Stimulated activated CD4-positive, alpha-beta T cell treated with anti-CD3 and anti-CD28 coated beads, Interleukin-12 subunit alpha, Interleukin-12 subunit beta, amount 100 ng/mL, for 48 hours (primary cell): Measurements from ENCODE around the gene RAB11FIP2.
"Not testable (repeated sequence)": the region's sequence is repeated elsewhere in the genome, so short reads cannot be mapped to it uniquely, and the experiment has no call there.

Experiments
- DNase-seq, 3 donors: peaks; one replicate each; pipeline ENCODE4 v3.0.0-alpha.2; 2020; ENCODE audit warnings: low read depth in 2 of 3, low spot score in 1 of 3

The RAB11FIP2 gene, protein sequence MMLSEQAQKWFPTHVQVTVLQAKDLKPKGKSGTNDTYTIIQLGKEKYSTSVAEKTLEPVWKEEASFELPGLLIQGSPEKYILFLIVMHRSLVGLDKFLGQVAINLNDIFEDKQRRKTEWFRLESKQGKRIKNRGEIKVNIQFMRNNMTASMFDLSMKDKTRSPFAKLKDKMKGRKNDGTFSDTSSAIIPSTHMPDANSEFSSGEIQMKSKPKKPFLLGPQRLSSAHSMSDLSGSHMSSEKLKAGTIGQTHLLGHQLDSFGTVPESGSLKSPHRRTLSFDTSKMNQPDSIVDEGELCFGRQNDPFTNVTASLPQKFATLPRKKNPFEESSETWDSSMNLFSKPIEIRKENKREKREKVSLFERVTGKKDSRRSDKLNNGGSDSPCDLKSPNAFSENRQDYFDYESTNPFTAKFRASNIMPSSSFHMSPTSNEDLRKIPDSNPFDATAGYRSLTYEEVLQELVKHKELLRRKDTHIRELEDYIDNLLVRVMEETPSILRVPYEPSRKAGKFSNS

DNA sequence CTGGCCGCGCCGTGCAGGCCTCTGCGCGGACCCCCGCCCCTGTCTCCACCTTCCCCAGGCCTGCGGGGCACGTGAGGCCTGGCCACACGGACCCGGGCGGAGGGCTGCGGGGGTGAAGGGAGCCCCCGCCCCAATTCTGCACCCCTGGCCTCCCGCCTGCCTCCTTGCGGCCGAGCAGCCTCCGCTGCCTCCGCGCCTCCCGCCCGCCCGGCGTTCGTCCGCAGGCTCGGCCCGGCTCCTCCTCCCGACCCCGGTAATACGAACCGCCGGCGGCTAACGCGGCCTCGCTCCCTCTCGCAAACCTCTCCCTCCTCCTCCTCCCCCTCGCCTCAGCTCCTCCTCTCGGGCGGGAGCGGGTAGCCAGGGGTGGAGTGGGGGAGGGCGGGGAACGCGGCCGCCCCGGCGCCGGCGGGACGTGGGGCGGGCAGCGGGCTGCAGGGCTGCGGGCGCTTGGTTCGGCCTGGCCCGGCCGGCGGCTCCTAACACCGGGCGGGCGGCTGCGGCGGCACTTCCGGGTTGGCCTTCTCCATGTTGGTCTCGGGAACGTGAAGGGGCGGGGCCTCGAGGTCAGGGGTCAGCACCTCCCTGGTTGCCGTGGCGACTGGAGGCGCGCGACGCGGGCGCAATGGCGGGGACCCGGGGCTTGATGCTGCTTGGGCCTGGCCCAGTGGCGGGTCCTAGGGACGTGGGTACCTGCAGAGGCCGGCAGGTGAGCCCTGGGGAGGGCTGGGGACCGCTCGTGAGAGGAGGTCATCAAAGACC, at the start of gene RAB11FIP2:
TSS of gene RAB11FIP2 (minus strand) at position 547 of the 762 bp plus-strand sequence. CDS start 778 bp downstream, outside the sequence.
- DNase-seq: peak; percentile 86 to 94 (median 93)

DNA sequence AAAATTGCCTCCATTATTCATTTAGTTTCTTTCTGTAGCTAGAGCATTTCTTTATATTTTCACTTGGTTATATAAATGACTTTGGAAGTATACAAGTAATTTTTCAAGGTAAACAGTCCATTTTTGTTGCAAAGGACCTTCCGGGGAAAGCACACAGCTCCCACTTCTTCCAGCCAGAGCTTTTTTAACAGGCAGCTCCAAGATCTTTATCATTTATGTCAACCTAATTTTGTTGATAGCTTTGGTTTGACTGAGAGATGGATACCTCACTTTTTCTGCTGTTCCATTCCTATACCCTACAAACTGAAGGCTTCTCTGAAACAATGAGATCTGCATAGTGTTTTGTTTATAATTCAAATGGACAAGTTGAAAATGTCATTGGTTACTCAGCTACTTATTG, 49.3 kb upstream of the RAB11FIP2 start:
- no peak for DNase-seq

DNA sequence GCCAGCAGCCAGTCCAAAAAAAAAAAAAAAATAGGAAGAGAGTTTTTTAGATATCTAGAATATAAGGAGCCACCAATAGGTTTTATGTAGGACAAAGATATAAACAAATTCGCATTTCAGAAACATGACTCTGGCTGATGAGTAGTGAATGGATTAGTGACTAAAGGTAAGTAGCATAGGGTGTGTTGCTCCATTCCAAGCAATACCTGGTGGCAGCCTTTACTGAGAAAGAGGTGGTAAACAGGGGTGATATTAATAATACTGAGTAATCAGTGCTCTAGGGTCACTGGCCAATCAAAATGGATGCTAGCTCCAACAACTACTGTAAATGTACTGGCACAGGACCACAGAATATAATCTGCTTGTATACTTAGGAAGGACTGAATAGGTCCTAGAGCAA, 45.5 kb upstream of the RAB11FIP2 start:
- no peak for DNase-seq

DNA sequence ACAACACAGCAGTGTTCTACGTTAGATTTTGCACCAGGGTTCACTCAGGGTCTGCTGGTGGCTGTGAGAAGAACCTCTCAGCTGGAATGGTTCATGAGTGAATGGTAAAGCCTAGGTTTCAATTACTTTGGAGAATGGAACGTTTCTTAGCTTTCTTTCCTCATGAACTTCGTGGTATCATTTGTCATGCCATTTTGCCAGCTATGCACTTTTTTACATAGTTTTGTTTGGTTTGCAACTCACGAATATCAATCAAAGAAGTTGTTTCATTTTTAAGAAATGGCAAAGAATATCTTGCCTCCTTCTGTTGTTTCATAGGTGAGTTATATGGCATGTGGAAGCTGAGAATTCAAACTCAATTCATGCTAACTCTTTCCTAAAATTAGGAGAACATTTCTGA, 34.1 kb upstream of the RAB11FIP2 start:
- DNase-seq: no peak

DNA sequence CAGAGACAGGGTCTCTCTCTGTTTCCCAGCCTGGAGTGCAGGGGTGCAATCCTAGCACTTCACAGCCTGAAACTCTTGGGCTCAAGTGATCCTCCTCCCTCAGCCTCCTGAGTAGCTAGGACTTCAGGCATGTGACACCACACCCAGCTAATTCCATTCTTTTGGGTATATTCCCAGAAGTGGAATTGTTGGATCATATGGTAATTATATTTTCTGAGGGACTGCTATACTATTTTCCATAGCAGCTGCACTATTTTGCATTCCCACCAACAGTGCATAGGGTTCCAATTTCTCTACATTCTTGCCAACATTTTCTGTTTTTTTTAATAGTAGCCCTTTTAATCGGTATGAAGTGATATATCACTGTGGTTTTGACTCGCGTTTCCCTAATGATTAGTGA, 30.0 kb upstream of the RAB11FIP2 start:
- DNase-seq: no peak

DNA sequence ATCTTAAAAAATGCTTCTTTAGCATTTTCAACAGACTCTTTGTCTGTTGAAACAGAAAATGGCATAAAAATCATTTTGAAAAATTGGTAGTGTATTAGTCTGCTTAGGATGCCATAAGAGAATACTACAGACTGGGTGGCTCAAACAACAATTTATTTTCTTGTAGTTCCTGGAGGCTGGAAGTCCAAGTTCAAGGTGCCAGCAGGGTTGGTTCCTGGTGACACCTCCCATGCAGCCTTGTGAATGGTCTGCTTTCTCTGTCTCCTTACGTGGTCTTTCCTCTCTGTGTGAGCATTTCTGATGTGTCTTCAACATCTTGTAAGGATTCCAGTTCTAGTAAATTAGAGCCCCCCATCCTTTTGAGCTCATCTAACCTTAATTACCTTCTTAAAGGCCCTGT, 26.1 kb upstream of the RAB11FIP2 start:
- DNase-seq: no peak

DNA sequence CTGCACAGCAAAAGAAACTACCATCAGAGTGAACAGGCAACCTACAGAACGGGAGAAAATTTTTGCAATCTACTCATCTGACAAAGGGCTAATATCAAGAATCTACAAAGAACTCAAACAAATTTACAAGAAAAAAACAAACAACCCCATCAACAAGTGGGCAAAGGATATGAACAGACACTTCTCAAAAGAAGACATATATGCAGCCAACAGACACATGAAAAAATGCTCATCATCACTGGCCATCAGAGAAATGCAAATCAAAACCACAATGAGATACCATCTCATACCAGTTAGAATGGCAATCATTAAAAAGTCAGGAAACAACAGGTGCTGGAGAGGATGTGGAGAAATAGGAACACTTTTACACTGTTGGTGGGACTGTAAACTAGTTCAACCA, 20.6 kb upstream of the RAB11FIP2 start:
- DNase-seq: not testable (repeated sequence)

DNA sequence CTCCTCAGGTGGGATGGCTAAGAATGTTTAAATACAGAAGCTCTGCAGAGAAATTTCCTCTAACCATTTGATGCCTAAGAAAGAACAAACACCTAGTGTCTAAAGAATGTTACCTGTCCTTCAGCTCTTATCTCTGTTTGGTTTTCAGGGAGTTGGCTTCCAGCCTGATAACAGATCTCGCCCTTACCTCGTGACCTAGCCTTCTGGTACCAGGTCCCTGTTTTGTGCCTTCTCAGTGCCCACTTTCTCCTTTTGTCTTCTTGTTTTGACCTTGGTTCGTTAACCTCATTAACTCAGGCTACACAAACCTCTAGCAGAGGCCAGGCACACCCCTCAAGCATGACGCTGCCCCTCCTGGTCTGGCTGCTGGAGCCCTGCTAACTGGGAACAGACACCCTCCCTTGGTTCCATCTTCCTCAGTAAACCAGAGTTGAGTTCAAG, 16.1 kb upstream of the RAB11FIP2 start:
- no peak for DNase-seq

DNA sequence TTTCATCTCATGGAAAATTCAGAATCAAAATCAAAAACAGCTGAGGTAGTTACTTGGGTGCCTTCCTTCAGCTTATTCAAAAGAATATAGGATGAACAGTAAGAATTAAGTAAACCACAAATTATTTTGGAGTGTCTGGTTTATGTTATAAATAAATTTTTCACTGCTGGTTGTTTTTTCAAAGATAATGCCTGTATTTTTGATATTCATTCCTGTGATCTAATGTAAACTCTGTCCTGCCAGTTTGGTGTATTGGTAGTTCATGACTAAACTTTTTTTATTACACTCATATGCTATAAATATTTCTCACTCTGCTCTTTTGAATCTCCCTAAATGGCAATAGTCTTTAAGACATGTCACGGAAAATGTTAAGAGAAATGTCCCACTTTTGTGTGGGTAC, 11.6 kb upstream of the RAB11FIP2 start:
- no peak for DNase-seq

DNA sequence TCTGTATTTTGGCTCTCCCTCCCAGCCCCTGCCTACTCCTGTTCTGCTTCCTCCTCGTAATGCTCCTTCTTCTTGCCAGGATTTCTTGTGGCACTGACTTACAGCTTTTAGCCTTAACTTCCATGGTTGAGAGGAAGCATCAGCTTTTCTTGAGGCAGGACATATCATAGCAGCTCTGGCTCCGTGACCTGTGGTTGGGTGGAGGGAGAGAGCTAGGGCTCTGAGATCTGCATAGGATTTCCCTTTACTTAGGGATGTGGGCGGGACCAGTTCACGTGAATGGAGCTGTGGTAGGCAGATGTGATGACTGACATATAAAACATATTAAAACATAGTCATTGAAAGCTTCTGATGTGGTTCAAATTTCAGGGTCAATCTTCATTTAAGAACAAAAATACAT, 10.6 kb upstream of the RAB11FIP2 start:
- DNase-seq: no peak

DNA sequence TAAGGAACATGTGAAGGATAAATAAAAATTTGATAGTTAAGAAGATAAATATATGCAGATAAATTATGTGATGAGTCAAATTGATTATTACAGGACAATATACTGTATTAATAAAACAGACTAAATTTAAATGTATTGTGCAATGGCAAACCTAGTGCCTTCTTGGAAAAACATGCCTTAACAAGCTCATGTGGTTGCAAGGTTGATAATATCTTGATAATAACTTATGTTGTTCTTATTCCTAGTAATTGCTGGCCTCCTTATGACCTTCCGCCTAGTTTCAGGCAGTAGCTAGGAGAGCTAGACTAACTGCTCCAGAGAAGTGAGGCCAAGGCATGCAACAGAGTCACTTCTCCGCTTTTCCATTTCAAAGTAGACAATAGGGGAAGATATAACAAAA, 7.6 kb upstream of the RAB11FIP2 start:
- DNase-seq: no peak

DNA sequence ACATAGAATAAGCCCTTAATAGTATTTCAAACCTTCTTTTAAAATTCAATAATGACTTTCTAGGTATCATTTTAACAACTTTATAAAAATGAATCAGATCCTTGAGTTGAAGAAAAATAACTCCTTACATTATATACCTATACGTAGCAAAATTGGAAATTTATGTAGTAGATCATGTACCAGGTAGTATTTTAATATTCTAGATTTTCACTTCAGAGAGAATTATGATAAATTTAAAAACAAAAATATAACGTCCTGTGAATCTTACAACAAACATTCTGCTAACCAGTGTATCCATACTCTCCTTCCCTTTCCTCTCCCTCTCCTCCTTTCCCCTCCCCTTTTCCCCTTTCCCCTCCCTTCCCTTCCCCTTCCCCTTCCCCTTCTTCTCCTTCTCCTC, 6.1 kb upstream of the RAB11FIP2 start:
- no peak for DNase-seq

DNA sequence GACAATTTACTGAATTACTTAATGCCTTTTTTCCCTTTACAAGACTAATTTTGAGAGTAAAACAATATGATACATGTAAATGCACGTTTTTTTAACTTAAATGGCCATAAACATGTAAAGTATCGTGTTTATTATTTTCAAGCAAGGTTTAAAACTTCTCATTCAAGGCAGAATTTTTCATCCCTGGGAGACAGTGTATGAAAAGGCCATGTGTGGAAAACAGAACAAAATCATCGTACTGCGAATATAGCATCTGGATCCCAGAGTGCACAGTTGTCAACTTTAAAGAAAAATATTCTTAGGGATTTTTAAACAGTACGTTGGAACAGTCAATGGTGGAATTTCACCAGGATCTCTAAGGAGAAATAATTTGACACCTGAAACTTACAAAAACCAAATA, 1.1 kb upstream of the RAB11FIP2 start:
- no peak for DNase-seq

DNA sequence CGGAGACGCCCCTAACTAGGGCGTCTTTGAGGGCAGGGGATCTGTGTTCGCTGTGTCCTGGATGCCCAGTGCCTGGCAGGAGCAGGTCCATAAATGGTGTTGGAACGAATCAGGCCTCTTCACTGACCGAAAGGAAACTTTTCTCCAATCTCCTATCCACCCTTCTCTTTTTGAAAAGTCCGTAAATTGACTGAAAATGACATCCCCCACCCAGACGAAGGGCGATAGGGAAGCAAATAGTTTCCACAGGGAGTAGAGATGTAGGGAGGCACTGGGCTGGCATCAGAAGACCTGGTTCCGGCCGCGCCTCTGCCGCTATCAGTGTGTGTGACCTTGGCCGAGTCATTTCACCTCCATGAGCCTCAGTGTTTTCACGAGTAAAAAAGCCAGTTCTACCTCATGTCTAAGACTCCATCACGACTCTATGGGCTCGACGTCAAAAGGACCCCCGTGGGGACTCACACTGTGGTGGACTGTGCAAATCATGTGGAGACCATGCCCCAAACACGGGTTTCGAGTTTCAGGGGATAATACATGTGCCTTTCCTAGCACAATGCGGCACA, 497 bp upstream of the RAB11FIP2 start:
- DNase-seq: no peak

DNA sequence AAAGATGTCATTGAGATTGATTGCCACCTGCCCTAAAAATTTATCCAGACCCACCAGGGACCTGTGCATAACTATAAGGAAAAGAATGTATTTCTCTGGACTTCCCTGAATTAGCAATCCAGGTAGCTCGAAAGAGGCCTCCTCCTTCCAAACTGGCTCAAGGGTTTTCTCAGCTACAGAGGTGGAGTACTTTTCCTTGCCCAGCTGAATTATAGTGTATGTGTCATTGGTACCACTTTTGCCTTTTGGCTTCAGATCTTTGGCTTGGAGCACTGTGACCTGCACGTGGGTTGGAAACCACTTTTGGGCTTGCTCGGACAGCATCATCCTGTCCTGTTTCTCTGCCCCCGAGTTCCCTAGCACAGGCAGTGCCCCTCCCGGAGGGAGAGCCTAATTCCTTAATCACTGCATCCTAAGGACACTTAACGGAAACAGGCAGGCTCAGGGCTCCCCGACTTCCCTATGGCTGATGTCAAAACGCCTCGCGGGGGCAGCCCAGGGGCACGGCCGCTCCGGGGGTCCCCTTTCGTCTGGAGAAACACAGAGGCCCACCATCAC, 825 bp downstream of the RAB11FIP2 start:
- peak in 1 of 3 donors; percentile 3 for DNase-seq

DNA sequence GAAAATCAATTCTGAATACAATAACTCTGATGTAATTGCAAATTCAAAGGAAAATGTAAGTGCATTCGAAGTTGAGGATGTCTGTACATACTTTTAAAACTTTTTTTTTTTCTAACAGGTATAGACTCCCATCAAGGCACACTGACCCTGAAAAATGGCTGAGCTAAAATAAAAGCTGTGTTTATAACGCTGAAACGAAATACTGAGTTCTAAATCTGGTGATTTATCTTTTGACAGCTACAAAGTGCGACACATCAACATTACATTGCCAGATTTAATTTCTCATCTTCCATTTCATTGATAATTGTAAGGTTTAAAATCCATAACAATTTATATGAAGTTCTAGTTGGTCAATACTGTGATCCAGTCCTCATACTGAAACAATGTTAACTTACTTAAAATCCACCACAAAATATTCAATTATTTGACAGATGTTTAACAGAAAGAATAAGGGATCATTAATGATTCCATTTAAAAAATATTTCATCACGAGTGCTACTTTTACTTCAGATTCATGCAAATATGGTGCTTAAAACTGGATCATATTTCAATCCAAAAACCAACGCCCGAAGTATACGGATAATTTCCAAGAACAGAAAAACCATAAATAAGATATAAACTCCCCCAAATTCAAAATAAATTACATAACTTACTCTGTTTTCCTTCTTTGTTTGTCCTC, 1.4 kb downstream of the RAB11FIP2 start:
- no peak for DNase-seq

DNA sequence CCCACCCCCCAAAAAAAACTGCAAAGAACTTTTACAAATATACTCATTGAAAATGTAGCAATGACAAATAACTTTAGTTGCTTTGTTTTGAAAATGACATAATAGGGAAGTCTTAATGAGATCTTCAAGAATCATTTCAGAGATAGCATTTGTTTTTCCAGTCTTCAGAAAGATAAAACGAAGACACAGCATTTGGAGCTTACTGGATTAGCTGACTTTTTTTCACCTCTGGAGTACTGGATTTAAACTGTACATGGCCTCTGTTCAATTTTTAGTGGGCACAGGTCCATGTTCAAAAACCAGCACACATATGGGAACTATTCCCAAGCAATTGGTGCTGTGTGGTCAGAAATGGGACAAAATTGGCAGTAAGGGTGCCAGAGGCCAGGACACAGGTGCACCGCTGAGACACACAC, 3.9 kb downstream of the RAB11FIP2 start:
- DNase-seq: no peak

DNA sequence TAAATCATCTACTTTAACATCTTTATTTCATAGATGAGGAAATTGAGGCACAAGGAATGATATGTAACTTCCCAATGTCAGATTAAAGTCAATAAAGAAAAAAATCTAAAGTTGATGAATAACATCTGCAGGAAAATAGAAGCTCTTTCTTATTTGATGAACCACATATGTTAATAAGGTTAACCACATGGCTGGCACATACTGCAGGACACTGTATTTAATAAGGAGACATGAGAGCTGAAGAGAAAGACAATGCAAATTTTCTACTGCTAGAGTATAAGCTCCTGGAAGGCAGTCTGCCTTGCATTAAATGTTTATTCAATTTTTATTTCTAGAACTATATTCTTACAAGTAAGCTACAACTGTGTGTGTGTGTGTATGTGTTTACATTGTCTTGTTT, 4.4 kb downstream of the RAB11FIP2 start:
- DNase-seq: no peak

DNA sequence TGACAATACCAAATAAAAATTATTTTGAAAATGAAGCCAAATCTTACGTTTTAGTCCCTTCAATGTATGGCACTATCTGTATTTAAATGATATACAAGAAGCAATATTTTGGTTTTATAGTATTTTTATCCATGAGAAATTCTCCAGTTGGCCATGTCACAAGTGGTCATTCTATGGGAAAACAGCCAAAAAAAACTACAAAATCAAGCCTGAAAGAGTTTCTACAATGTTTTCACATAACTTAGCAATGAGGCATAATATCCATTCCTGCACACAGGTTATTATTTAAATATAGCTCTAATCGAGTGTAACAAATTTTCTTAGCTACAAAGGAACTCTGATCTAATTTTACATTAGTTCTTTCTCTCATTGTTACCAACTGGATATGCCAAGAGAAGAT, 5.4 kb downstream of the RAB11FIP2 start:
- DNase-seq: no peak

DNA sequence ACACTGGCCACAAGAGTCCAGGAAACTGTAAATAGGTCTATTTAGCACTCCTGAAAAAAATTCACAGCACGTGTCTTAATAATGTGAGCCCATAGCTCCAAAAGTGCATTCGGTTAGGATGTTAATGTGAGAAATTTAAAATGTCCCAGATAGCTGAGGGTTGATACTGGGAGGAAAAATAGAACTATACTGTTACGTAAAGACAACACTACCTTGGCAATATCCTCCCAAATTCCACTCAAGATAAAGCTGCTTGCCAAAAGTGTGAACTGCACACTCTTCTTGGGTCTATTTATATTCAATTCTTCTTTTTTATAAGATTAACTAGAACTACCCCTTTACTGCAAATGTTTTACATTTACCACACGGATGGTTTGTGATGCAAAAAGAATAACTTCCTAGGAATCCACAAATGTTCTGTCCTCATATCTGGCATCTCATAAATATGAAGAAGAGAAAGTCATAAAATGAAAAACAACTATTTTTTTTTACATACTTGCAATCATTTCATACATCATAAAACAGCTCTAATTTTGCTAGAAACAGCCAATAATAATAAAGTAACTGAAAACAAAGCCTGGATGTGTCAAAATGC, 10.4 kb downstream of the RAB11FIP2 start:
- DNase-seq: no peak
